Glutamatergic neuron (in vitro differentiated cells): ENCODE measurements around the gene SP7. TPM values are rescaled to one million over a fixed set of nuclear protein-coding genes. Genes with fewer than 3 reads are reported as not detected.
"Not testable (repeated sequence)": the region's sequence is repeated elsewhere in the genome, so short reads cannot be mapped to it uniquely, and the experiment has no call there.

ENCODE experiments used
- DNase-seq: peaks from one replicate; pipeline ENCODE4 v3.0.0; 2022
- H3K27ac Mint-ChIP-seq: one replicate; pipeline ENCODE4 v1.8.0; 2020; ENCODE audit warnings: mild to moderate bottlenecking, mixed read lengths, inconsistent platforms; ENCODE audit not compliant: unreplicated experiment
- H3K27me3 Mint-ChIP-seq: one replicate; pipeline ENCODE4 v1.8.0; 2020; ENCODE audit warnings: mild to moderate bottlenecking, moderate library complexity, mixed read lengths, inconsistent platforms; ENCODE audit not compliant: unreplicated experiment
- H3K36me3 Mint-ChIP-seq: one replicate; pipeline ENCODE4 v1.8.0; 2020; ENCODE audit warnings: mild to moderate bottlenecking, mixed read lengths, inconsistent platforms; ENCODE audit not compliant: unreplicated experiment
- H3K4me1 Mint-ChIP-seq: one replicate; pipeline ENCODE4 v1.8.0; 2020; ENCODE audit warnings: mild to moderate bottlenecking, low read depth, mixed read lengths, inconsistent platforms; ENCODE audit not compliant: unreplicated experiment
- H3K4me3 Mint-ChIP-seq: one replicate; pipeline ENCODE4 v1.8.0; 2020; ENCODE audit warnings: mild to moderate bottlenecking, mixed read lengths, inconsistent platforms; ENCODE audit not compliant: unreplicated experiment
- H3K9me3 Mint-ChIP-seq: one replicate; pipeline ENCODE4 v1.8.0; 2020; ENCODE audit warnings: mild to moderate bottlenecking, moderate library complexity, mixed read lengths, inconsistent platforms; ENCODE audit not compliant: unreplicated experiment
- total RNA-seq: library from RNA; stranded (reverse); fragmentation: NEBNext Ultra II Directional; extraction: Animal tissue kit (Norgen Biotek cat#: 25700); gene quantifications from one replicate; pipeline ENCODE4 v1.2.1, GENCODE V29; 2021; ENCODE audit not compliant: unreplicated experiment
- TF ChIP-seq, protein P1 (sequence below): fragments of 200-600 bp; sonication (generic); IDR thresholded peaks from one replicate; pipeline ENCODE4 v1.5.0; 2021; ENCODE audit not compliant: partially characterized antibody, unreplicated experiment

Gene SP7
- total RNA-seq, 1 donor from 2014 or later: not detected

DNA sequence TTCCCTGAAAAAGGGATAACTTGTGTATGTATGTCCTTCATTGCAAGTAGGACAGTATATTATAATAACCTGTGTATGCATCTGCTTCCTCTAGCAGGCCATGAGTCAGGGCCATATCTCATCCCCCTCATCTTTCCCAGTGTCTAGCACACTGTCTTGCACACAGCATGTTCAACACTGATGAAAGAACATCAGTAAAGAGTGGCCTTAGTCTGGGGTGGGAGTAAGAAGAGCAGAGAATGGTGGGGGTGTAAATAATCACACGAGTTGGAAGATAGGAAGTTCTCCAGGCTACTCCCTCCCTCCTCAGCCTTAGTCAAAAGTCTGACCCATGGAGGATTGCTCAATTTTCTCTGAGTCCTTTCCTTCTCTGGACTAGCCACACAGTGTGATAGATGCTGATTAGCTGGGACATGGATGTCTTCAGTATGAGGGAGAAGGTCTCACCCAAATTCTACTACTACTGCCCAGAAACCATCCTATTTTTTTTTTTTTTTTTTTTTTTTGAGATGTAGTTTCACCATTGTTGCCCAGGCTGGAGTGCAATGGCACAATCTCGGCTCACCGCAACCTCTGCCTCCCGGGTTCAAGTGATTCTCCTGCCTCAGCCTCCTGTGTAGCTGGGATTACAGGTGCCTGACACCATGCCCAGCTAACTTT lies 29.2 kb upstream of the SP7 start:
- Mint-ChIP-seq H3K27me3 (no peaks in the 10 kb centered on the region), H3K36me3 (no peaks in the 10 kb centered on the region), H3K4me1 (no peaks in the 10 kb centered on the region), H3K4me3 (no peak overlapping the region), H3K9me3 (no peaks in the 10 kb centered on the region), H3K27ac (no peak overlapping the region)
- TF ChIP-seq, protein P1, sequence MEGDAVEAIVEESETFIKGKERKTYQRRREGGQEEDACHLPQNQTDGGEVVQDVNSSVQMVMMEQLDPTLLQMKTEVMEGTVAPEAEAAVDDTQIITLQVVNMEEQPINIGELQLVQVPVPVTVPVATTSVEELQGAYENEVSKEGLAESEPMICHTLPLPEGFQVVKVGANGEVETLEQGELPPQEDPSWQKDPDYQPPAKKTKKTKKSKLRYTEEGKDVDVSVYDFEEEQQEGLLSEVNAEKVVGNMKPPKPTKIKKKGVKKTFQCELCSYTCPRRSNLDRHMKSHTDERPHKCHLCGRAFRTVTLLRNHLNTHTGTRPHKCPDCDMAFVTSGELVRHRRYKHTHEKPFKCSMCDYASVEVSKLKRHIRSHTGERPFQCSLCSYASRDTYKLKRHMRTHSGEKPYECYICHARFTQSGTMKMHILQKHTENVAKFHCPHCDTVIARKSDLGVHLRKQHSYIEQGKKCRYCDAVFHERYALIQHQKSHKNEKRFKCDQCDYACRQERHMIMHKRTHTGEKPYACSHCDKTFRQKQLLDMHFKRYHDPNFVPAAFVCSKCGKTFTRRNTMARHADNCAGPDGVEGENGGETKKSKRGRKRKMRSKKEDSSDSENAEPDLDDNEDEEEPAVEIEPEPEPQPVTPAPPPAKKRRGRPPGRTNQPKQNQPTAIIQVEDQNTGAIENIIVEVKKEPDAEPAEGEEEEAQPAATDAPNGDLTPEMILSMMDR: no peak
- DNase-seq: no peak

DNA sequence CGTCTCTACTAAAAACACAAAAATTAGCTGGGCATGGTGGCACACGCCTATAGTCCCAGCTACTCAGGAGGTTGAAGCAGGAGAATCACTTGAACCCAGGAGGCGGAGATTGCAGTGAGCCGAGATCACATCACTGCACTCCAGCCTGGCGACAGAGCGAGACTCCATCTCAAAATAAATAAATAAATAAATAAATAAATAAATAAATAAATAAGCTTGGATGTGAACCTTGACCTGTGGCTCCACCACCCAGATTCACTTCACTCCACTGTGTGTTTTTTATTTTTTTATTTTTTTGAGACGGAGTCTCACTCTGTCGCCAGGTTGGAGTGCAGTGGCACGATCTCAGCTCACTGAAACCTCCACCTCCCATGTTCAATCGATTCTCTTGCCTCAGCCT lies 25.5 kb upstream of the SP7 start:
- H3K36me3 Mint-ChIP-seq, DNase-seq: not testable (repeated sequence)

DNA sequence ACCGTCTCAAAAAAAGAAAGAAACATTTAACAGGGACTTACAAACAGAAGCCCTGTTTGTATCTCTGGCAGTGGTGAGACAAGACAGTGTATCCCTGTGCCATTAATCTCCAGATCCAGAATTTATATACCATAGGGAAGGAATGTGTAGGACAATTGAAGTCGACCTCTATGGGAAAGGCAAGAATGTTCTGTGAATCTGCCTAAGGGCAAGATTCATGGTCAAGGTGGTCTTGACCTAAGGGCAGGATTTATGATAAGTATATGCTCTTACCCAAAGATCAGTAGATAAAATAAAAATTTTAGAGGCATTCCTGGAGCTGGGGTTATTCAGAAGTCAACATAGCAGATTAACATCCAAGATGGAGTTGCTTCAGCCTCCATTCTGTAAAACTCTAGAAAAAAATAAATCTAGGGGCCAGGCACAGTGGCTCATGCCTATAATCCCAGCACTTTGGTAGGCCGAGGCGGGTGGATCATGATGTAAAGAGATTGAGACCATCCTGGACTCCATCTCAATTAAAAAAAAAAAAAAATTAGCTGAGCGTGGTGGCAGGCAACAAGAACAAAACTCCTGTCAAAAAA lies 22.8 kb upstream of the SP7 start:
- Mint-ChIP-seq H3K4me3 (no peak overlapping the region), H3K36me3 (no peaks in the 10 kb centered on the region), H3K27me3 (no peaks in the 10 kb centered on the region), H3K27ac (no peak overlapping the region), H3K4me1 (no peaks in the 10 kb centered on the region), H3K9me3 (no peaks in the 10 kb centered on the region)
- no peak for DNase-seq
- TF ChIP-seq, protein P1: no peak

More for the DNA sequence above, 25.5 kb upstream of the SP7 start:
- H3K27ac Mint-ChIP-seq, H3K9me3 Mint-ChIP-seq, H3K27me3 Mint-ChIP-seq, H3K4me1 Mint-ChIP-seq, H3K4me3 Mint-ChIP-seq: not testable (repeated sequence)

DNA sequence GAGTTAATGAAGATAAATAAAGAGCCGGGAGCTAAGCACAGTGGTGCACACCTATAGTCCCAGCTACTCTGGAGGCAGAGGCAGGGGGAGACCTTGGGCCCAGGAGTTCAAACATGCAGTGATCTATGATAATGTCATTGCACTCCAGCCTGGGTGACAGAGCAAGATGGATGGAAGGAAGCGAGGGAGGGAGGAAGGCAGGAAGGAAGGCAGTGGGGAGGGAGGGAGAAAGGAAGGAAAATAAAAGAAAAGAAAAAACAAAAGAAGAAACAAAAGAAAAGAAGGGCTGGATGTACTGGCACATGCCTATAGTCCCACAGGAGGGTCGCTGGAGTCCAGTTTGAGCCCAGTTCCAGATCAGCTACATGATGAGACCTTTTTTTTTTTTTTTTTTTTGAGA lies 19.0 kb upstream of the SP7 start:
- DNase-seq: no peak
- Mint-ChIP-seq H3K9me3 (peaks cover 3% of the 10 kb centered on the region), H3K4me1 (no peaks in the 10 kb centered on the region), H3K27ac (no peak overlapping the region), H3K27me3 (no peaks in the 10 kb centered on the region), H3K36me3 (no peaks in the 10 kb centered on the region), H3K4me3 (no peak overlapping the region)
- TF ChIP-seq, protein P1: no peak

DNA sequence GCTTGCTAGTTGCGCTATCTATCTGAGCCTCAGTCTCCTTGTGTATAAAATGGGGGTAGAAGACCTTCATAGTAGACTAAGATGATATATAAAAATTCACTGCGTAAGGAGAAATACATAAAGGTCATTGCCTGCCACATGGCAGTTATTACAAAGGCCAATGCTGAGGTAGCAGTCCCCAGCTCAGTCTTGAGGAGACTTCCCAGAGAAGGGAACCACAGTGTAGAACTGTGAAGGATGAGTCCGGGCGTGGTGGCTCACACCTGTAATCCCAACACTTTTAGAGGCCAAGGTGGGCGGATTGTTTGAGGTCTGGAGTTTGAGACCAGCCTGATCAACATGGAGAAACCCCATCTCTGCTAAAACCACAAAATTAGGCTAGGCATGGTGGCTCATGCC lies 17.1 kb upstream of the SP7 start:
- Mint-ChIP-seq H3K4me1 (no peaks in the 10 kb centered on the region), H3K9me3 (peaks cover 6% of the 10 kb centered on the region), H3K27me3 (no peaks in the 10 kb centered on the region), H3K27ac (no peak overlapping the region), H3K36me3 (no peaks in the 10 kb centered on the region), H3K4me3 (no peak overlapping the region)
- TF ChIP-seq, protein P1: no peak
- DNase-seq: no peak
